ENCODE measurements around the gene EIF2D.

EIF2D gene

DNA sequence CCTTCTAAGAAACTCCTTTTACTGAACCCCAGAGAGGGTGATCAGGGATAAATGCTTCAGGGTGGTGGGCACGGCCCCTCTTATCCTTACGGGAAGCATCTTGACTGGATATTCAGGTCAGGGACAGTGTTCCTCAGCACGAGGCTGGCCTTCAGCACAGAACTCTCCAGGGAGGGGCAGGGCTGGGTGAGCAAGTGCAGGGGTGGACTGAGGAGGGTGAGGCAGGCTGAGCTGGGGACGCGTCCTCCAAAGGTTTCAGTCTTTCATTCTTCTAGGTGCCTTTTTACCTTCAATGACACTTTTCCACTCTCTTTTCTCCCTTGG is 52.6 kb downstream of the EIF2D start:
- Histone ChIP-seq H3K9me3 (ENCODE audit: insufficient read depth, low read length, severe bottlenecking) (no peaks in the 10 kb centered on the region), H3K9ac (ENCODE audit: low read depth, low read length) (peak overlapping the region; percentile 97), H4K20me1 (ENCODE audit: insufficient read depth, low read length) (peaks cover 13% of the 10 kb centered on the region; the same call in 1 of the 2 replicates), H3K4me2 (ENCODE audit: insufficient read depth, low read length) (peak overlapping the region; percentile 85), H2AFZ (ENCODE audit: low read depth, low read length) (no peak overlapping the region), H3K27ac (ENCODE audit: low read length) (peak overlapping the region; percentile 97), H3K27me3 (ENCODE audit: insufficient read depth, low read length, poor library complexity) (no peaks in the 10 kb centered on the region), H3K36me3 (ENCODE audit: insufficient read depth, low read length) (peaks cover 44% of the 10 kb centered on the region), H3K4me1 (ENCODE audit: insufficient read depth, low read length) (peaks cover 87% of the 10 kb centered on the region), H3K79me2 (ENCODE audit: insufficient read depth, low read length) (peaks cover 68% of the 10 kb centered on the region), H3K4me3 (ENCODE audit: low read depth in 1 of 2, low read length in 2 of 2) (peak overlapping the region; percentile 87 to 90)
- DNase-seq: peak; percentile 36
- no peak for ATAC-seq (ENCODE audit: insufficient read depth, low read depth)
- TF ChIP-seq, protein P1, sequence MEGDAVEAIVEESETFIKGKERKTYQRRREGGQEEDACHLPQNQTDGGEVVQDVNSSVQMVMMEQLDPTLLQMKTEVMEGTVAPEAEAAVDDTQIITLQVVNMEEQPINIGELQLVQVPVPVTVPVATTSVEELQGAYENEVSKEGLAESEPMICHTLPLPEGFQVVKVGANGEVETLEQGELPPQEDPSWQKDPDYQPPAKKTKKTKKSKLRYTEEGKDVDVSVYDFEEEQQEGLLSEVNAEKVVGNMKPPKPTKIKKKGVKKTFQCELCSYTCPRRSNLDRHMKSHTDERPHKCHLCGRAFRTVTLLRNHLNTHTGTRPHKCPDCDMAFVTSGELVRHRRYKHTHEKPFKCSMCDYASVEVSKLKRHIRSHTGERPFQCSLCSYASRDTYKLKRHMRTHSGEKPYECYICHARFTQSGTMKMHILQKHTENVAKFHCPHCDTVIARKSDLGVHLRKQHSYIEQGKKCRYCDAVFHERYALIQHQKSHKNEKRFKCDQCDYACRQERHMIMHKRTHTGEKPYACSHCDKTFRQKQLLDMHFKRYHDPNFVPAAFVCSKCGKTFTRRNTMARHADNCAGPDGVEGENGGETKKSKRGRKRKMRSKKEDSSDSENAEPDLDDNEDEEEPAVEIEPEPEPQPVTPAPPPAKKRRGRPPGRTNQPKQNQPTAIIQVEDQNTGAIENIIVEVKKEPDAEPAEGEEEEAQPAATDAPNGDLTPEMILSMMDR (IDR thresholded peaks at IDR 0.05; ENCODE audit: borderline replicate concordance, extremely low read depth, low read length, poor library complexity, severe bottlenecking): no peak
- no peak for TF ChIP-seq EZH2 (IDR thresholded peaks at IDR 0.05; ENCODE audit: borderline replicate concordance, low read depth, low read length, severe bottlenecking)

DNA sequence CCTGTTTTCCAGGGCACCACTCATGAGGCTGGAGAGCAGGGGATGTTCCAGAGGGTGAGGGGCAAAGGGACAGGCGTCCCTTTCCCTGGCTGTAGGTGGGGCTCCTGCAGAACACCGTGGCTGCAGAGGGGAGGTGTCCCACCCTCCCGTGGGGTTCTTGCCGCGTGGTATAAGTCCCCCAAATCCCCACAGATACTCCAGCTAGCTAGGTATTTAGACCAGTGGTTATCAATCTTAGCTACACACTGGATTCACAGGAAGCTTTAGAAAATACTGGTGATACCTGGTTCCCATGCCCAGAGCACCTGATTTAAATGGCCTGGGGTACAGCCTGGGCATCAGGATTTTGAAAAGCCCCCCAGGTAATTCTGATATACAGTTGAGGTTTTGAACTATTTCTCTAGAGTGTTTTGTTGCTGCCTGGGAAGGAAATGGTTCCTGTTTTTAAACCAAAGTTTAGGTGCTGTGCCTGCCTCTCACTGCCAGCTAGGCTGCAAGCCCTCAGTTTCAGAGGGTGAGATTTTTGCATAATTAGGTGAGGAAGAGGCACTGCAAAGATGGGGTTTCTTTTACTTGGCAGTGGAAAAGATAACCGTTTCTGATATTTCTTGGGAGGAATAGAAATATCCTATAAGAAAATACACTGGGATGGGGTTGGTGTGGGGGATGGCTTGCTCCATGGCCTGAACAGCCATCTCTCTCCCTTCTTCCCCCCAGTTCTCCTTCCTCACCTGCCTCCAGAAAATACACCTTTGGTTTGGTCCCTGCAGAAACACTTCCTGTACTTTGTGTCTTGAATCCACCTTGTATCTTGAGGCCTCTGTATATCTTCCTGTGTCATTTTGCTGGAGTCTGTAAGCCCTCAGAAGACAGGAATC is 53.2 kb downstream of the EIF2D start:
- H3K27me3 ChIP-seq (ENCODE audit: insufficient read depth, low read length, poor library complexity): no peaks in the 10 kb centered on the region
- H3K36me3 ChIP-seq (ENCODE audit: insufficient read depth, low read length): peaks cover 38% of the 10 kb centered on the region
- no peak overlapping the region for H2AFZ ChIP-seq (ENCODE audit: low read depth, low read length)
- peak overlapping the region; percentile 87 to 90 for H3K4me3 ChIP-seq (ENCODE audit: low read depth in 1 of 2, low read length in 2 of 2)
- peak overlapping the region; percentile 97 for H3K27ac ChIP-seq (ENCODE audit: low read length)
- H3K4me1 ChIP-seq (ENCODE audit: insufficient read depth, low read length): peaks cover 81% of the 10 kb centered on the region
- no peak for ATAC-seq (ENCODE audit: insufficient read depth, low read depth)
- no peak for TF ChIP-seq EZH2 (IDR thresholded peaks at IDR 0.05; ENCODE audit: borderline replicate concordance, low read depth, low read length, severe bottlenecking)
- TF ChIP-seq, protein P1 (IDR thresholded peaks at IDR 0.05; ENCODE audit: borderline replicate concordance, extremely low read depth, low read length, poor library complexity, severe bottlenecking): no peak
- no peak for DNase-seq
- H3K9me3 ChIP-seq (ENCODE audit: insufficient read depth, low read length, severe bottlenecking): no peaks in the 10 kb centered on the region
- peaks cover 8% of the 10 kb centered on the region; the same call in 1 of the 2 replicates for H4K20me1 ChIP-seq (ENCODE audit: insufficient read depth, low read length)
- H3K9ac ChIP-seq (ENCODE audit: low read depth, low read length): peak overlapping the region; percentile 97
- H3K4me2 ChIP-seq (ENCODE audit: insufficient read depth, low read length): peak overlapping the region; percentile 85
- peaks cover 62% of the 10 kb centered on the region for H3K79me2 ChIP-seq (ENCODE audit: insufficient read depth, low read length)

DNA sequence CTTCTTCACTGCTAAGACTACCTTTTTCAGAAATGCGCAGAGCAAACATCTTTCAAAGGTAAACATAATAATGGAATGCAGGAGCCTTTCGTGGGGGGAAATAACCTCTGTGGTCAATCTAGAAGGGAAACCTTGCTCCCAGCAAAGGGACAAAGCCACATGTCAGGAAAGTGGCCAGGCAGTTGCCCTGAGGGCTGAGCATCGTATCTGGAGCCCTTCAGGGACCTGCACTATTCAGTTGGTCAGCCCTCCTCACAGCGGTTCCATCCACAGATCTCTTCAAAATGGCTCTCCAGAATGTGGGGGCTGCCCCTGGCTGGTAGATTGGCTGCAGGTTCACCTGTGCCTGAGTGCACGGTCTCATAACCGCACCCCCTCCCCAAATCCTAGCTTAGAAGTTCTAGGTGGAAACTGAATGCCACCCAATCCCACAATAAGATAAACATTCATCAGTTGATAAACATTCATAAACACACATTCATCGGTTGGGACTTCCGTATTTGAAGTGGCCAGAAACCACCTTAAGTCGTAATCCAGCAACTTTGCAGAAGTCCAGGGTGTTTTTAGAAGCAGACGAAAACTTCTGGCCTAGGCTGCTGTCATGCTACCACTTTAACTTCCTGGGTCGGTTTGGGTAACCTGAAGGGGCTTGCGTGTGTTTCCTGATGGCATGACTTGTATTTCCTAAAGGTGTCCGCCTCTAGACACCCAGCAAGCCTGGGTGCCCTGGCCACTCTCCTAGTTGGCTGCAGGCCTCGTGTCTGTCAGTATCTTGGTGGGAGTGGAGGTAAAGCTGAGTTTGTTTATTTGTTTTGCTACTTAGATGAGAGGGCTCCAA is 54.4 kb downstream of the EIF2D start:
- H3K4me1 ChIP-seq (ENCODE audit: insufficient read depth, low read length): peaks cover 69% of the 10 kb centered on the region
- no peaks in the 10 kb centered on the region for H3K27me3 ChIP-seq (ENCODE audit: insufficient read depth, low read length, poor library complexity)
- peaks cover 32% of the 10 kb centered on the region for H3K36me3 ChIP-seq (ENCODE audit: insufficient read depth, low read length)
- peak overlapping the region; percentile 97 for H3K9ac ChIP-seq (ENCODE audit: low read depth, low read length)
- ATAC-seq (ENCODE audit: insufficient read depth, low read depth) (0 out of 3 replicates have a peak, but pooled peaks have one; percentile 5), DNase-seq (peak; percentile 49)
- peak overlapping the region; percentile 57 for H2AFZ ChIP-seq (ENCODE audit: low read depth, low read length)
- peak overlapping the region; percentile 97 for H3K27ac ChIP-seq (ENCODE audit: low read length)
- peak overlapping the region; percentile 85 for H3K4me2 ChIP-seq (ENCODE audit: insufficient read depth, low read length)
- no peaks in the 10 kb centered on the region for H3K9me3 ChIP-seq (ENCODE audit: insufficient read depth, low read length, severe bottlenecking)
- peaks cover 54% of the 10 kb centered on the region for H3K79me2 ChIP-seq (ENCODE audit: insufficient read depth, low read length)
- no peaks in the 10 kb centered on the region for H4K20me1 ChIP-seq (ENCODE audit: insufficient read depth, low read length)
- peak overlapping the region; percentile 87 to 90 for H3K4me3 ChIP-seq (ENCODE audit: low read depth in 1 of 2, low read length in 2 of 2)
- TF ChIP-seq EZH2 (IDR thresholded peaks at IDR 0.05; ENCODE audit: borderline replicate concordance, low read depth, low read length, severe bottlenecking): no peak
- TF ChIP-seq, protein P1 (IDR thresholded peaks at IDR 0.05; ENCODE audit: borderline replicate concordance, extremely low read depth, low read length, poor library complexity, severe bottlenecking): no peak

All from DND-41 (cell line).